ENCODE data around the gene ID2.
A peak's percentile ranks its signal among the peaks of the same experiment; 100 is the strongest.

ID2 gene

DNA sequence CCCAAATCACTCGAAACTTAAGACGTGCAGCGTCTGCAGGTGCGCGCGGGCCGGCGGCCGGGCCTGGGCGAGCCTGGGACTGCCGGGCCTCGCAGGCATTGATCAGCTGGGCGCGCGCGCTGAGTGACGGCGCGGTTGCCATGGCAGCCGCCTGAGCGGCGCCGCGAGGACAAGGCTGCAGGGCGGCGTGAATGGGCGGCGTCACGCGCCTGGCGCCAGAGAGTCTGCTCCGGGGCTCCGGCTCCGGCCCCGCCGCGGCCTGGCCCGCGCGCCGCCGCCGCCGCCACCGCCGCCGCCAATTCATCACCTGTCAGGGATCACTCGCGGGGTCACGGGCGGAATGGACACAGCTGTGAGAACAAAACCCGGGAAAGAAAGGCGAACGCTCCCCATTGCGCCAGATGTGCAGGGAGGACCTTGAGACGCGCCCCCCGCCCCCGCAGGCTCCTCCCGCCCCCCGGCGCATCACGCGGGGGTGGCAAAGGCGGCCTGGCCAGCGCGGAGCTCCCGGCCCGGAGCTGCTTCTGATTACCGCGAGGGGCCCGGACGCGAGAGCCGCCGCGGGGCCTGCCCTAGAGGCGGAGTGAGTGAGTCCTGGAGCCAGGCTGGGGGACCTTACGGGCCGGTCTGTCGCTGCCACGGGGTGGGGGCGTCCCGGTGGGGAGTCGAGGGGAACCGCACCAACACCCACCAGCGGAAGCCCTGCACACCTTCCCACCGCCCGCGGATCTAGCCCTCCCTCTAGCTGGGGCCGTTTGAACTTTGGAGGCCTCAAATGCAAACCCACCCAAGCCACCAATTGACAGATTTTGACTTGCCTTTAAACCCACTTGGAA lies 2.9 kb upstream of the ID2 start:
- H3K27ac Mint-ChIP-seq: peak overlapping the region; percentile 100
- H3K9me3 Mint-ChIP-seq: peaks cover 28% of the 10 kb centered on the region
- peaks cover 12% of the 10 kb centered on the region for H3K27me3 Mint-ChIP-seq (ENCODE audit: low read depth, poor library complexity)
- TF ChIP-seq, protein P1, sequence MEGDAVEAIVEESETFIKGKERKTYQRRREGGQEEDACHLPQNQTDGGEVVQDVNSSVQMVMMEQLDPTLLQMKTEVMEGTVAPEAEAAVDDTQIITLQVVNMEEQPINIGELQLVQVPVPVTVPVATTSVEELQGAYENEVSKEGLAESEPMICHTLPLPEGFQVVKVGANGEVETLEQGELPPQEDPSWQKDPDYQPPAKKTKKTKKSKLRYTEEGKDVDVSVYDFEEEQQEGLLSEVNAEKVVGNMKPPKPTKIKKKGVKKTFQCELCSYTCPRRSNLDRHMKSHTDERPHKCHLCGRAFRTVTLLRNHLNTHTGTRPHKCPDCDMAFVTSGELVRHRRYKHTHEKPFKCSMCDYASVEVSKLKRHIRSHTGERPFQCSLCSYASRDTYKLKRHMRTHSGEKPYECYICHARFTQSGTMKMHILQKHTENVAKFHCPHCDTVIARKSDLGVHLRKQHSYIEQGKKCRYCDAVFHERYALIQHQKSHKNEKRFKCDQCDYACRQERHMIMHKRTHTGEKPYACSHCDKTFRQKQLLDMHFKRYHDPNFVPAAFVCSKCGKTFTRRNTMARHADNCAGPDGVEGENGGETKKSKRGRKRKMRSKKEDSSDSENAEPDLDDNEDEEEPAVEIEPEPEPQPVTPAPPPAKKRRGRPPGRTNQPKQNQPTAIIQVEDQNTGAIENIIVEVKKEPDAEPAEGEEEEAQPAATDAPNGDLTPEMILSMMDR (IDR thresholded peaks at IDR 0.05): no peak
- H3K4me3 Mint-ChIP-seq: peak overlapping the region; percentile 83
- DNase-seq: peak; percentile 95
- H3K4me1 Mint-ChIP-seq: peaks cover 54% of the 10 kb centered on the region
- H3K36me3 Mint-ChIP-seq (ENCODE audit: low read depth): peaks cover 29% of the 10 kb centered on the region

DNA sequence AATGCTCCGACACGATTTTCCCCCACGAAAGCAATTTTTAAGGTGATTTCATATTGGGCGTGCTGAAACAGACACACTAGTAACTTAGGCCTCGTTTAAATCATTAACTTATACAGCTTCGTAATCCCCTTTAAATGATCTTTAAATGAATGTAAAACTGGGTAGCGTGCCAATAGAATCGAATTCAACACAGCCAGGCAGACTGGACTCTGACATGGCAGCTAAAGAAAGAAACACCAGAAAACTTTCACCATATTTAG lies 2.4 kb upstream of the ID2 start:
- Mint-ChIP-seq H3K4me3 (peak overlapping the region; percentile 83), H3K4me1 (peaks cover 50% of the 10 kb centered on the region), H3K27me3 (ENCODE audit: low read depth, poor library complexity) (peaks cover 16% of the 10 kb centered on the region), H3K36me3 (ENCODE audit: low read depth) (peaks cover 24% of the 10 kb centered on the region), H3K27ac (peak overlapping the region; percentile 99), H3K9me3 (peaks cover 22% of the 10 kb centered on the region)
- no peak for DNase-seq
- TF ChIP-seq, protein P1 (IDR thresholded peaks at IDR 0.05): no peak

DNA sequence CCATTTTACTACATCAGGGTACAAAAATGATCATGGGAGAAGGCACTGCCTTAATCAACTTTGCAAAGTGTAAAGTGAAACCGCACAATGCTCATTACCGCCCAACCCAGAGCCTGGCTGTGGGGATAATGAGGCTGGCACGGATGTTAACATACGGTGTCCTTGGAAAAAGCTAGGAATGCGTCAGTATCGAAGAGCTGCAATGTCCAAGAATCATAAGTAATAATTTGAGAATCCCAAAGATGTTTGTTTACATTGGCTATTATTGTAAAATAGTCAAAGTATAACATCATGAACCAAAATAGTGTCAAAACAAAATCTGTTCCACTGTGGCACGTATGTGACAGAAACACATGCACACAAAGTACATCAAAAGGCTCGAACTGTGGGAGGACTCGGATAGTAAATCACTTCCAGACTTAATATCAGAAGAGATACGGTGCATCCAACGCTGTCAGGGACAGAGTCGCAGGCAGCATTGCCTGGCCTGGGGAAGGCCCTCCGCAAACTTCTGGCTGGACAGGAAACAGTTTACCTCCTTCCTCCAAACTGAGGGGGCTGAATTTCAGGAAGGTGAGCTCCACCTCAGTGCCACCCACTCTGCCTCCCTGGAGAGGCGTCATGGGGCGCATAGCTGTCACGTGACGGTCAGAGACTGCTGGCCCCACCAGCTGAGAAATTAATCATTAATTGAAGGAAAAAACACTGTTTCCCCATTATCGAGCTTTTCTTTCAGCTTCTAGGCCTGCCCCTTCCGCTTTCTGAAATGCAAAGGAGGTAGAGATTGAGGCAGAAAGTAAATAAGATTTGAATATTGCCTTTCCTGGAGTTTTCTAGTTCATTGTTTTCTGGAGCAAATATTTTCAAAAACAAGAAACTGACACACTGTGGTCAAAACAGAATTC lies 1.8 kb upstream of the ID2 start:
- DNase-seq: peak; percentile 31

DNA sequence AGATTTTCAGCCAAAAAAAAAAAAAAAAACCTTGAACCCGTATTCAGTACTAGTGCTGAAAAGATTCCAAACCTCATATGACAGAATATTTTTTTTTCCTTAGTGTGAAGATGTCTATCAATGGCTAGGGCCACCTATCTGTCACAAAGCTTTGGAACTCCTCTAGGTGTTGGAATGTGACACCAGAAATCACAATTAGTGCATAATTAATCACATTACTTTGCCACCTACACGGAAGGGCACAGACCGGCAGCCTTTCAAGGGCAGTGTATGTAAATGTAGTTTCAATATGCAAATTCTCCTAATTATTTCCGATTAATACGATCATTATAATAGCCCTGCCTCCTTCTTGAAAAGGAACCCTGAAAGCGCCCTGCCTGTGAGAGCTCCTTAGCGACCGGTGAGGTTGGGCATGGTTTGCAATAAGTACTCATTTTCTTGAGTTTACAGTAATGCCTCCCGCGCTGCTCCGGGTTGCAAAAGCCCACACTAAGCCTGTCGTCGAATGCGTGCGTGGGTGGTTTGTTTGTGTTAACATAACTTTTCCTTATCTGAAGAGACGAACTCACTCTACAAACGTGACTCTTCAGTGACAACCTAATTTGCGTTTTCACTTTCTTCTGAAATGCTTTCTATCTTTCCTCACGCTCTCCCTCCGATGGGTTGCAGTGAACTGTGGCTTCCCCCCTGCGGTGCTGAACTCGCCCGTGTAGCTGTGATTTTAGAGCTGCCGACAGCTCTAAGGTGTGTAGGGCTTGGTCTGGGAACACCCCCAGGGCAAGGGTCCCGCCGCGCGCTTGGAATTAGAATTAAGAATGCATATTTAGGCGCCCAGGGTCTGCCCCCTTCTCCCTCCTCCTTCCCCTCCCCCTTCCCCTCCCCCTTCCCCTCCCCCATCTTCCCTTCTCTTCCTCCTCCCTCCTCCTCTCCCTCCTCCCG lies 765 bp upstream of the ID2 start:
- peak; percentile 67 for DNase-seq
- peak overlapping the region; percentile 83 for H3K4me3 Mint-ChIP-seq
- H3K9me3 Mint-ChIP-seq: peaks cover 6% of the 10 kb centered on the region
- peak overlapping the region; percentile 96 for H3K27ac Mint-ChIP-seq
- TF ChIP-seq, protein P1 (IDR thresholded peaks at IDR 0.05): no peak
- H3K27me3 Mint-ChIP-seq (ENCODE audit: low read depth, poor library complexity): peaks cover 18% of the 10 kb centered on the region
- peaks cover 48% of the 10 kb centered on the region for H3K4me1 Mint-ChIP-seq
- peaks cover 20% of the 10 kb centered on the region for H3K36me3 Mint-ChIP-seq (ENCODE audit: low read depth)

More for the DNA sequence above, 1.8 kb upstream of the ID2 start:
- Mint-ChIP-seq H3K9me3 (peaks cover 17% of the 10 kb centered on the region), H3K27ac (peak overlapping the region; percentile 99), H3K4me1 (peaks cover 50% of the 10 kb centered on the region), H3K4me3 (peak overlapping the region; percentile 83), H3K27me3 (ENCODE audit: low read depth, poor library complexity) (peaks cover 18% of the 10 kb centered on the region), H3K36me3 (ENCODE audit: low read depth) (peaks cover 20% of the 10 kb centered on the region)
- TF ChIP-seq, protein P1 (IDR thresholded peaks at IDR 0.05): no peak

DNA sequence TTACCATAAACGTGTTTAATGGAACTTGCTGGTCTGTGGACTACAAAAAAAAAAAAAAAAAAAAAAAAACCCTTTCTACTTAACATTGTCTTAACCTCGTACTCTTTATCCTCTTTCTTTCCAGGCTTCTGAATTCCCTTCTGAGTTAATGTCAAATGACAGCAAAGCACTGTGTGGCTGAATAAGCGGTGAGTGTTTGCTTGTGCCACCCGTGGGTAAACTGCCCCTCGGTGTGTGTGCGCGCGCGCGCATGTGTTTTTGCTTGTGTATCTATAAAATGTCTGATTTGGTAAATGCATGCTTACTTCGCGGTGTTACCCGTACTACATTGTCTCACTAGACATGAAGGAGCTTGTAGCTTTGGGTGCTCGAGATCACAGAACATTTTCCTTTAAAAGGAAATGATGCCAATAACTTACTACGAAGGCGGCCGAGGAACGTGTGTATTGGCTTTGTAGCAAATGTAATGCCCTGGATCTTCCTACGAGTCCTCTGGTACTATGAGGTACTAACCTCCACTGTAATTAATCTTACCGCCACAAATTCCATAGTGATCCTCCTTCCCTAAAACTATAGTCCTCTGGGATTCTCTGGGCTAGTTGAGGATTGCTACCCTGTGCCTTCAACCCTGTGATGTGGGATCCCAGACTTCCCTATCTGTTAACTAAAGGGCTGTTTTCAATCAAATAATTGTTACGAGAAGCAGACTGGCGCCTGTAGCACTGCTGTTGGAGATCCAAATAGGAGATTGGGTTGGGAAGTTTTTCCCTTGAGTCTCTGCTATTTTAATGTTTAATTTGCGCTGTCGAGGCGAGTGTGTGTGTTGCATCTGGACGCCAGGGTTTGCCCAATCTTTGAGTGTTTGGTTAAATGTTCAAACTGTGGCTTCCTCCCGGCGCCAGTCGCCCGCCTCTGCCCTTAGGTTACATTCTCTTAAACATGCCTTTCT lies 1.1 kb downstream of the ID2 start:
- Mint-ChIP-seq H3K36me3 (ENCODE audit: low read depth) (peaks cover 25% of the 10 kb centered on the region), H3K9me3 (no peaks in the 10 kb centered on the region), H3K27ac (peak overlapping the region; percentile 98), H3K4me3 (peak overlapping the region; percentile 100), H3K27me3 (ENCODE audit: low read depth, poor library complexity) (peaks cover 18% of the 10 kb centered on the region), H3K4me1 (peaks cover 37% of the 10 kb centered on the region)
- TF ChIP-seq, protein P1 (IDR thresholded peaks at IDR 0.05): no peak
- DNase-seq: peak; percentile 32
